Right renal cortex interstitium (tissue), 3 donors: Measurements from ENCODE around the gene SIGMAR1. TPM values are rescaled to one million over a fixed set of nuclear protein-coding genes. Genes with fewer than 3 reads are reported as not detected.

Source experiments
- polyA plus RNA-seq, 3 donors: library from polyadenylated mRNA; unstranded; fragments of 120-200 nt; gene quantifications; one replicate each; pipeline ENCODE4 v1.2.1, GENCODE V29; 2013; ENCODE audit not compliant: insufficient read length in 3 of 3

The SIGMAR1 gene
- polyA plus RNA-seq, 3 donors: 47.0 to 53.1 (median 48.1) TPM

Other genes with a start within 250 kb of the SIGMAR1 start
- gene FAM219A, start 179.2 kb downstream of the SIGMAR1 start, polyA plus RNA-seq: 10 to 100 TPM; 12.1 to 12.7 (median 12.2) TPM
- gene DNAI1, start 179.0 kb downstream of the SIGMAR1 start, polyA plus RNA-seq: 1 to 10 TPM; 1.6 to 2.7 (median 2.2) TPM
- 1 to 10 TPM; 1.3 to 1.8 (median 1.4) TPM for gene ENHO, start 114.8 kb downstream of the SIGMAR1 start, polyA plus RNA-seq
- 10 to 100 TPM; 34.5 to 36.0 (median 35.6) TPM for gene CNTFR, start 48.1 kb downstream of the SIGMAR1 start, polyA plus RNA-seq
- 10 to 100 TPM; 23.4 to 28.8 (median 28.7) TPM for gene RPP25L, start 25.7 kb downstream of the SIGMAR1 start, polyA plus RNA-seq
- gene DCTN3, start 17.3 kb downstream of the SIGMAR1 start, polyA plus RNA-seq: 10 to 100 TPM; 90.0 to 99.4 (median 96.9) TPM
- under 1 TPM in 1 of 3 donors, not detected in 2; 0.21 TPM for gene ARID3C, start 8.7 kb downstream of the SIGMAR1 start, polyA plus RNA-seq
- 10 to 100 TPM; 57.8 to 70.9 (median 62.0) TPM for gene GALT, start 8.9 kb upstream of the SIGMAR1 start, polyA plus RNA-seq
- 10 to 100 TPM; 44.1 to 48.8 (median 47.6) TPM for gene IL11RA, start 14.4 kb upstream of the SIGMAR1 start, polyA plus RNA-seq
- gene CCL27, start 24.9 kb upstream of the SIGMAR1 start, polyA plus RNA-seq: under 1 TPM; 0.50 to 0.61 (median 0.57) TPM
- gene CCL19, start 53.5 kb upstream of the SIGMAR1 start, polyA plus RNA-seq: under 1 TPM in 1 of 3 donors, not detected in 2; 0.31 TPM
- gene CCL21, start 72.3 kb upstream of the SIGMAR1 start, polyA plus RNA-seq: 10 to 100 TPM in 2 of 3 donors, 1 to 10 TPM in 1; 7.7 to 16.5 (median 10.4) TPM